Measurements from ENCODE around the gene RAP1GAP. TPM values are rescaled to one million over a fixed set of nuclear protein-coding genes. Genes with fewer than 3 reads are reported as not detected.
"Not testable (repeated sequence)": the region's sequence is repeated elsewhere in the genome, so short reads cannot be mapped to it uniquely, and the experiment has no call there.

Gene RAP1GAP
- total RNA-seq, 2 experiments from 2014 or later: 0.12 to 0.29 TPM

GRCh38 chr1:21640653-21641052, 28.5 kb downstream of the RAP1GAP start:
- H3K36me3 Mint-ChIP-seq: no peaks in the 10 kb centered on the region
- no peak overlapping the region for H3K4me3 Mint-ChIP-seq
- H3K9me3 Mint-ChIP-seq (ENCODE audit: low read depth): no peaks in the 10 kb centered on the region
- CTCF ChIA-PET: interaction anchor here (1.2 kb wide), 1 partner anchor 19 kb away, joined by 3 read pairs; no protein-coding TSS in a partner anchor
- H3K27me3 Mint-ChIP-seq: peaks cover 6% of the 10 kb centered on the region
- H3K4me1 Mint-ChIP-seq: peaks cover 3% of the 10 kb centered on the region
- no peak for ATAC-seq
- H3K27ac Mint-ChIP-seq: no peak overlapping the region
- no peak for DNase-seq

GRCh38 chr1:21639594-21640041, 29.5 kb downstream of the RAP1GAP start:
- H3K9me3 Mint-ChIP-seq (ENCODE audit: low read depth): no peaks in the 10 kb centered on the region

GRCh38 chr1:21638531-21639341, 30.4 kb downstream of the RAP1GAP start:
- ATAC-seq (peak; percentile 36), DNase-seq (no peak)
- CTCF ChIA-PET: no interaction called here
- H3K9me3 Mint-ChIP-seq (ENCODE audit: low read depth): no peaks in the 10 kb centered on the region
- H3K4me3 Mint-ChIP-seq: no peak overlapping the region
- H3K27me3 Mint-ChIP-seq: peaks cover 6% of the 10 kb centered on the region
- H3K27ac Mint-ChIP-seq: no peak overlapping the region
- H3K36me3 Mint-ChIP-seq: no peaks in the 10 kb centered on the region
- H3K4me1 Mint-ChIP-seq: peaks cover 3% of the 10 kb centered on the region

More at GRCh38 chr1:21639594-21640041, 29.5 kb downstream of the RAP1GAP start:
- Mint-ChIP-seq H3K4me1 (peaks cover 3% of the 10 kb centered on the region), H3K27me3 (peaks cover 6% of the 10 kb centered on the region), H3K4me3 (no peak overlapping the region), H3K36me3 (no peaks in the 10 kb centered on the region), H3K27ac (no peak overlapping the region)
- no peak for DNase-seq
- no peak for ATAC-seq
- CTCF ChIA-PET: no interaction called here

- H3K4me3 Mint-ChIP-seq: no peak overlapping the region
- no peaks in the 10 kb centered on the region for H3K9me3 Mint-ChIP-seq (ENCODE audit: low read depth)
- CTCF ChIA-PET: interaction anchor here (0.7 to 1.0 kb wide), 2 partner anchors 22 to 730 kb away, joined by 3 read pairs; no protein-coding TSS in a partner anchor
Observed at GRCh38 chr1:21637514-21637913, 31.6 kb downstream of the RAP1GAP start.

GRCh38 chr1:21636029-21636428, 33.1 kb downstream of the RAP1GAP start:
- no peak for ATAC-seq
- Mint-ChIP-seq H3K4me3 (no peak overlapping the region), H3K27me3 (peaks cover 5% of the 10 kb centered on the region), H3K4me1 (peaks cover 3% of the 10 kb centered on the region), H3K9me3 (ENCODE audit: low read depth) (no peaks in the 10 kb centered on the region), H3K27ac (no peak overlapping the region), H3K36me3 (no peaks in the 10 kb centered on the region)
- DNase-seq: no peak
- CTCF ChIA-PET: interaction anchor here (1.1 kb wide), 1 partner anchor 68 kb away, joined by 3 read pairs; no protein-coding TSS in a partner anchor

More at GRCh38 chr1:21637514-21637913, 31.6 kb downstream of the RAP1GAP start:
- peaks cover 5% of the 10 kb centered on the region for H3K27me3 Mint-ChIP-seq
- no peaks in the 10 kb centered on the region for H3K36me3 Mint-ChIP-seq
- peaks cover 3% of the 10 kb centered on the region for H3K4me1 Mint-ChIP-seq
- DNase-seq (no peak), ATAC-seq (no peak)
- H3K27ac Mint-ChIP-seq: no peak overlapping the region

GRCh38 chr1:21634806-21635535, 34.2 kb downstream of the RAP1GAP start:
- DNase-seq (no peak), ATAC-seq (no peak)
- H3K4me3 Mint-ChIP-seq: no peak overlapping the region
- CTCF ChIA-PET: no interaction called here
- H3K27ac Mint-ChIP-seq: no peak overlapping the region
- H3K4me1 Mint-ChIP-seq: peaks cover 3% of the 10 kb centered on the region
- H3K9me3 Mint-ChIP-seq (ENCODE audit: low read depth): no peaks in the 10 kb centered on the region
- no peaks in the 10 kb centered on the region for H3K36me3 Mint-ChIP-seq
- H3K27me3 Mint-ChIP-seq: peaks cover 5% of the 10 kb centered on the region

- no peaks in the 10 kb centered on the region for H3K9me3 Mint-ChIP-seq (ENCODE audit: low read depth)
- no peak overlapping the region for H3K4me3 Mint-ChIP-seq
- H3K36me3 Mint-ChIP-seq: no peaks in the 10 kb centered on the region
- CTCF ChIA-PET: no interaction called here
- H3K4me1 Mint-ChIP-seq: peaks cover 3% of the 10 kb centered on the region
- no peak for DNase-seq
- H3K27me3 Mint-ChIP-seq: peaks cover 12% of the 10 kb centered on the region
- ATAC-seq: no peak
- no peak overlapping the region for H3K27ac Mint-ChIP-seq
Observed at GRCh38 chr1:21633992-21634805, 35.0 kb downstream of the RAP1GAP start.

GRCh38 chr1:21633141-21633755, 35.9 kb downstream of the RAP1GAP start:
- DNase-seq (no peak), ATAC-seq (no peak)
- CTCF ChIA-PET: no interaction called here
- Mint-ChIP-seq H3K27ac (no peak overlapping the region), H3K27me3 (peaks cover 10% of the 10 kb centered on the region), H3K9me3 (ENCODE audit: low read depth) (no peaks in the 10 kb centered on the region), H3K4me3 (no peak overlapping the region), H3K36me3 (no peaks in the 10 kb centered on the region), H3K4me1 (no peaks in the 10 kb centered on the region)

GRCh38 chr1:21631944-21632887, 36.9 kb downstream of the RAP1GAP start:
- Mint-ChIP-seq H3K36me3 (no peaks in the 10 kb centered on the region), H3K9me3 (ENCODE audit: low read depth) (no peaks in the 10 kb centered on the region), H3K4me3 (no peak overlapping the region), H3K4me1 (no peaks in the 10 kb centered on the region), H3K27me3 (peaks cover 10% of the 10 kb centered on the region), H3K27ac (no peak overlapping the region)
- no peak for ATAC-seq
- CTCF ChIA-PET: no interaction called here
- no peak for DNase-seq

- H3K4me3 Mint-ChIP-seq; CTCF ChIA-PET; H3K9me3 Mint-ChIP-seq (ENCODE audit: low read depth); H3K4me1 Mint-ChIP-seq; H3K36me3 Mint-ChIP-seq; DNase-seq; ATAC-seq; H3K27ac Mint-ChIP-seq: not testable (repeated sequence)
- peaks cover 10% of the 10 kb centered on the region for H3K27me3 Mint-ChIP-seq
Observed at GRCh38 chr1:21631590-21631943, 37.6 kb downstream of the RAP1GAP start.

GRCh38 chr1:21630571-21631343, 38.4 kb downstream of the RAP1GAP start:
- no peaks in the 10 kb centered on the region for H3K4me1 Mint-ChIP-seq
- H3K9me3 Mint-ChIP-seq (ENCODE audit: low read depth): no peaks in the 10 kb centered on the region
- no peak for ATAC-seq
- H3K36me3 Mint-ChIP-seq: no peaks in the 10 kb centered on the region
- H3K27me3 Mint-ChIP-seq: peaks cover 10% of the 10 kb centered on the region
- H3K4me3 Mint-ChIP-seq: no peak overlapping the region
- H3K27ac Mint-ChIP-seq: no peak overlapping the region
- CTCF ChIA-PET: no interaction called here
- DNase-seq: no peak

- Mint-ChIP-seq H3K4me1 (no peaks in the 10 kb centered on the region), H3K27ac (no peak overlapping the region), H3K9me3 (ENCODE audit: low read depth) (no peaks in the 10 kb centered on the region), H3K27me3 (peaks cover 10% of the 10 kb centered on the region), H3K36me3 (no peaks in the 10 kb centered on the region), H3K4me3 (no peak overlapping the region)
- ATAC-seq (no peak), DNase-seq (no peak)
- CTCF ChIA-PET: no interaction called here
Observed at GRCh38 chr1:21629971-21630370, 39.2 kb downstream of the RAP1GAP start.
